ENCODE results near the gene SLC26A1. TPM values are rescaled to one million over a fixed set of nuclear protein-coding genes. Genes with fewer than 3 reads are reported as not detected.
"Not testable (repeated sequence)": the region's sequence is repeated elsewhere in the genome, so short reads cannot be mapped to it uniquely, and the experiment has no call there.

SLC26A1 gene
- total RNA-seq, 1 experiment from 2014 or later = not detected

DNA sequence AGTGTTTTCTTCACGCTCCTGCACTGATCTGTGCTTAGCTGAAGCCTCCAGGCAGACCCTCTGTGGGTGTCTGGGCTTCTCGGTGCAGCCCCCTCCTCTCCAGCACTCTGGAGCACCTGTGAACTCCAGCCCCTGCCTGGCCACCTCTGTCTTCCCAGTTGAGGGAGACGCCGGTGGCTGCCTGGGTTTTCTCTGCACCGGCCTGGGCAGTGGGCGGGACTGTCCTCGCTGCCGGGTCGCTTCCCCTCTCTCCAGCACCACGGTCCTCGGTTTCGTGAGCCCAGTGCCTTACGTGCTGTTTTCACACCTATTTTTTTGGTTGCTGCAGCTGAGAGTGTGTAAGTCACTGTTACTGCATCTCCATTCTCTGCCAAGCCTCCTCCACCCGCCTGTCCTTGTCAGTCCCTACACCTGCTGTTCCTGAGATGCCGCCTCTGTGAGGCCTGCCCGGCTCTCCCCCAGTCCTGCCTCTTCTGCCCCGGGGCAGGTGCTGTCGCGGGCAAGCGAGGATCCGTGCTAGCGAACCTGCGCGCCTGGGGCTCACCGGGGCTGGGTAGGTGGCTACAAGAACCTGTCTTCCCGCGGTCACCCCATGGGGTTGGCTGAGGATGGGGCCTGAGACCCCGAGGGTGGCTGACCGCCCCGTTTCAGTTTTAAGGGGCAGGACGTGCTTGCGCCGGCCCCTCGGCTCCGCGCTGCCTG, 15.8 kb upstream of the SLC26A1 start:
- H3K9me3 ChIP-seq = no peaks in the 10 kb centered on the region
- no peaks in the 10 kb centered on the region for H3K27me3 ChIP-seq
- peak overlapping the region; percentile 40 for H3K4me3 ChIP-seq
- H3K36me3 ChIP-seq = no peaks in the 10 kb centered on the region; the same call in 1 of the 2 replicates
- no peak for DNase-seq

DNA sequence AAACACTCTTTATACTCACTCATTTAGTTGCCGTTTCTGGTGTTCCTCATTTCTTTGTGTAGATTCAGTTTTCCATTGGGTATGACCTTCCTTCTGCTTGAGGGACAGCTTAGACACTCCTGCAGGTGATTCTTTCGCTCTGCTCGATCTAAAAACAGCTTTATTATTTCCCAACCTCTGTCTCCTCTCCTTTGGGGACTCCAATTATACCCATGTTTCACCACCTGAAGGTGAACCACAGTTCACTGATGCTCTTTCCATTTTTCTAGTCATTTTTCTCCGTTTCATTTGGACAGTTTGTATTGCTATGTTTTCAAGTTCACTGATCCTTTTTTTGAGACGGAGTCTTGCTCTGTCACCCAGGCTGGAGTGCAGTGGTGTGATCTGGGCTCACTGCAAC, 13.7 kb upstream of the SLC26A1 start:
- H3K27me3 ChIP-seq = no peaks in the 10 kb centered on the region
- H3K9me3 ChIP-seq = no peaks in the 10 kb centered on the region
- DNase-seq = no peak
- H3K4me3 ChIP-seq = no peak overlapping the region
- no peaks in the 10 kb centered on the region for H3K36me3 ChIP-seq

- DNase-seq = no peak
- Histone ChIP-seq H3K9me3 (no peaks in the 10 kb centered on the region), H3K36me3 (no peaks in the 10 kb centered on the region), H3K27me3 (no peaks in the 10 kb centered on the region), H3K4me3 (no peak overlapping the region)
These were observed 11.6 kb upstream of the SLC26A1 start for GRCh38 chr4:1004557-1005485.

GRCh38 chr4:1004071-1004418, 10.8 kb upstream of the SLC26A1 start:
- no peaks in the 10 kb centered on the region for H3K9me3 ChIP-seq
- no peak overlapping the region for H3K4me3 ChIP-seq
- H3K27me3 ChIP-seq = no peaks in the 10 kb centered on the region
- DNase-seq = no peak
- no peaks in the 10 kb centered on the region for H3K36me3 ChIP-seq

DNA sequence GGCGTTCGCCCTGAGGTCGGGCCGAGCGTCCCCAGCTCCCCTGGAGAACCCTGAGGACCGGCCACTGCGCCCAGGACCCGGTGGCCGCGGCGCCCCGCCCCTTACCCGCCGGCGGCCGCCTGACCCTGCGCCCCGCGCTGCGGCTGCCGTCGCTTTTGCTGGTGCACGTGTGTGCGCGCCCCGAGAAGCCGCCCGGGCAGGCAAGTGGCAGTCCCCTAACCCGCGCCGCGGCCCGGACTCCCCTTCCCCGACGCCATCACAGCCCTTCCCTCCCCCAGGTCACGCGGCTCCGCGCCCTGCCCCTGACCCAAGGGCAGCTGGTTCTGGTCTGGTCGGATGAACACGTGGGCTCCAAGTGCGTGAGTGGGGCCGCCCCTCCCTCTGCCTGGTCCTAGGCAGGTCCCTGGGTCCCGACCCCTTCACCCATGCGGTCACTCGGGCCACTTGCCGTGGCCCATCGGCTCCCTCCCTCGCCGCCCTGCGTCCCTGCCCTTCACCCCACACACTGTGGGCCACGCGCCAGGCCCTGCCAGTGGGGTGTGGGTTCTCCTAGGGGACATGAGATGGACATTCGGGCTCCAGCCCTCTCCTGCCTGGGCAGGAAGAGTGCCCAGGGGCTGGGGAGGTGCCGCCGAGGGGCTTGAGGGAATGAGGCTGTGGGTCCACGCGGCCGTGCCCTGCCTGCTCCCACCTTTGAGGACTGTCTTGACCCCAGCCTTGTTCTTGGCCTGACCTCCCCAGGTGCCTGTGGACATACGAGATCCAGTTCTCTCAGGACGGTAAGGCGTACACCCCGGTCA, 10.3 kb upstream of the SLC26A1 start:
- no peaks in the 10 kb centered on the region for H3K27me3 ChIP-seq
- no peaks in the 10 kb centered on the region for H3K9me3 ChIP-seq
- DNase-seq = no peak
- H3K4me3 ChIP-seq = no peak overlapping the region
- H3K36me3 ChIP-seq = no peaks in the 10 kb centered on the region

DNA sequence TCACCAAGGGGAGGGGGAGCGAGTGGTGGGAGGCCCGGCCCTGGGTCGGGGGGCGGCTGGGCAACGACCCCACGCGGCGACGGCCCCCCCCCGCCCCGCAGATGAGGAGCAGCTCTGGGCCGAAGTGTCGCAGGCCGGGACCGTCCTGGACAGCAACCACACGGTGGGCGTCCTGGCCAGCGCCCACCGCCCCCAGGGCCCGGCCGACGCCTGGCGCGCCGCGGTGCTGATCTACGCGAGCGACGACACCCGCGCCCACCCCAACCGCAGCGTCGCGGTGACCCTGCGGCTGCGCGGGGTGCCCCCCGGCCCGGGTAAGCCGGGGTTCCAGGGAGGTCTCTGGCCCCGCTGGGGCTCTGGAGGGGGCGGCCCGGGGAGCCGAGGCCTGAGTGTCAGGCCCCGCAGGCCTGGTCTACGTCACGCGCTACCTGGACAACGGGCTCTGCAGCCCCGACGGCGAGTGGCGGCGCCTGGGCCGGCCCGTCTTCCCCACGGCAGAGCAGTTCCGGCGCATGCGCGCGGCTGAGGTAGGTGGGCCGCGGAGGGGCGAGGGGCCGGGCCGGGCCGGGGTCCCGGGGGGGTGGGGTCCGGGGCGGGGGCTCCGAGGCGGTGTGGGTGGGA, 9.5 kb upstream of the SLC26A1 start:
- H3K9me3 ChIP-seq = no peaks in the 10 kb centered on the region
- H3K4me3 ChIP-seq = no peak overlapping the region
- H3K27me3 ChIP-seq = no peaks in the 10 kb centered on the region
- no peaks in the 10 kb centered on the region for H3K36me3 ChIP-seq
- DNase-seq = no peak

- Histone ChIP-seq H3K4me3 (no peak overlapping the region), H3K9me3 (no peaks in the 10 kb centered on the region), H3K27me3 (no peaks in the 10 kb centered on the region), H3K36me3 (no peaks in the 10 kb centered on the region)
- DNase-seq = no peak
These were observed 9.0 kb upstream of the SLC26A1 start for GRCh38 chr4:1002131-1002630.

DNA sequence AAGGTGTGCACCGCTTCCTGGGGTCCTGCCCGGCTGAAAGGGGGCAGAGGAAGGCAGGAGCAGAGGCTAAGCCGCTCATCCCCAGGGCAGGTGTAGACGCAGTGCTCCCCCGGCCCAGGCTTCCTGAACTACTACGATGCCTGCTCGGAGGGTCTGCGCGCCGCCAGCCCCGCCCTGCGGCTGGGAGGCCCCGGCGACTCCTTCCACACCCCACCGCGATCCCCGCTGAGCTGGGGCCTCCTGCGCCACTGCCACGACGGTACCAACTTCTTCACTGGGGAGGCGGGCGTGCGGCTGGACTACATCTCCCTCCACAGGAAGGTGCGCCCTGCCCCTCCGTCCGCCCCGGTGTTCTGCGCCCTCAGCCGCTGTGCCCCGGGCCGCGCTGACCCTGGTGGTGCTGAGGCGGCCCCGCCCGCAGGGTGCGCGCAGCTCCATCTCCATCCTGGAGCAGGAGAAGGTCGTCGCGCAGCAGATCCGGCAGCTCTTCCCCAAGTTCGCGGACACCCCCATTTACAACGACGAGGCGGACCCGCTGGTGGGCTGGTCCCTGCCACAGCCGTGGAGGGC, 8.4 kb upstream of the SLC26A1 start:
- Histone ChIP-seq H3K4me3 (no peak overlapping the region), H3K36me3 (no peaks in the 10 kb centered on the region), H3K27me3 (no peaks in the 10 kb centered on the region), H3K9me3 (no peaks in the 10 kb centered on the region)
- DNase-seq = no peak

DNA sequence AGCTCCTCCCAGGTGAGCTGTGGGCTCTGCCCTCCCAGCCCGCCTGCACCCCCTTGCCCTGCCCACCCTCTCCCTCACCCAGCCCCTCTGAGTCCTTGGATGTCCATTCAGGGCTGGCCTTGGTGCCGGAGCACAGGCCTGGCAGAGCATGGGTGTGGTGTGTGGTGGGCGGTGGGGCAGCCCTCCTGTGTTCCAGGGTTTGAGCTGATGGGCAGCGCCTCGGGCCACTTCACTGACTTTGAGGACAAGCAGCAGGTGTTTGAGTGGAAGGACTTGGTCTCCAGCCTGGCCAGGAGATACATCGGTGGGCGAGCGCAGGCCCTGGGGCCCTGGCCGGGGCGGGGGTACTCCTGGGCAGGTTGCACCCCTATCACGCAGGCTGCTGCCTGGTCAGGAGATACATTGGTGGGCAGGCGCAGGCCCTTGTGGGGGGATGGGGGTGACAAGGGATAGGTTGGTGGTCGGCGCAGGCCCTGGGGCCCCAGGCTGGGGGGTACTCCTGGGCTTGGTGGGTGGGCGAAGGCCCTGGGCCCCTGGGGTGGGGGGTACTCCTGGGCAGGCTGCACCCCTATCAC, 7.6 kb upstream of the SLC26A1 start:
- no peak for DNase-seq
- Histone ChIP-seq H3K27me3 (no peaks in the 10 kb centered on the region), H3K36me3 (no peaks in the 10 kb centered on the region), H3K9me3 (no peaks in the 10 kb centered on the region), H3K4me3 (no peak overlapping the region)

GRCh38 chr4:999882-1000425, 6.8 kb upstream of the SLC26A1 start:
- H3K9me3 ChIP-seq = no peaks in the 10 kb centered on the region
- no peaks in the 10 kb centered on the region for H3K27me3 ChIP-seq
- no peak overlapping the region for H3K4me3 ChIP-seq
- DNase-seq = no peak
- H3K36me3 ChIP-seq = no peaks in the 10 kb centered on the region

DNA sequence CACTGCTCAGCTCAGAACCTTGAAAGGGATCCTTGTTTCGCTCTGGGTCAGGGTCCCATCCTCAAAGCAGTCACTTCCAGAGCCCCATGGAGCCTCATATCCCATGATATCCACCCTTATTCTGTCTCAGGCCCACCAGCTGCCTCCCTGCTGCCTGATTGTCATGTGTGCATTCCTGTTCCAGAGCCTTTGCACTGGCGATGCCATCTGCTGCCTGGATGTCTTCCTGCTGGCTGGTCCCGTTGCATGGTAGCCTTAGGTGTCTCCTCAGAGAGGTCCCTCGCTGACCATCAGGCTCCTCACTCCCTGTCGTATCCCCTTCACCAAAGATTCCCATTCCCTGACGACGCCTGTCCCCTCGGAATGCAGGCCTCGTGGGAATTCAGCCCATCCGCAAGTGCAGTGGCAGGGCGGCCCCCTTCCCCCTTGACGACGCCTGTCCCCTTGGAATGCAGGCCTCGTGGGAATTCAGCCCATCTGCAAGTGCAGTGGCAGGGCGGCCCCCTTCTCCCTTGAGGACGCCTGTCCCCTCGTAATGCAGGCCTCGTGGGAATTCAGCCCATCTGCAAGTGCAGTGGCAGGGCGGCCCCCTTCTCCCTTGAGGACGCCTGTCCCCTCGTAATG, 6.1 kb upstream of the SLC26A1 start:
- H3K27me3 ChIP-seq, DNase-seq: not testable (repeated sequence)

DNA sequence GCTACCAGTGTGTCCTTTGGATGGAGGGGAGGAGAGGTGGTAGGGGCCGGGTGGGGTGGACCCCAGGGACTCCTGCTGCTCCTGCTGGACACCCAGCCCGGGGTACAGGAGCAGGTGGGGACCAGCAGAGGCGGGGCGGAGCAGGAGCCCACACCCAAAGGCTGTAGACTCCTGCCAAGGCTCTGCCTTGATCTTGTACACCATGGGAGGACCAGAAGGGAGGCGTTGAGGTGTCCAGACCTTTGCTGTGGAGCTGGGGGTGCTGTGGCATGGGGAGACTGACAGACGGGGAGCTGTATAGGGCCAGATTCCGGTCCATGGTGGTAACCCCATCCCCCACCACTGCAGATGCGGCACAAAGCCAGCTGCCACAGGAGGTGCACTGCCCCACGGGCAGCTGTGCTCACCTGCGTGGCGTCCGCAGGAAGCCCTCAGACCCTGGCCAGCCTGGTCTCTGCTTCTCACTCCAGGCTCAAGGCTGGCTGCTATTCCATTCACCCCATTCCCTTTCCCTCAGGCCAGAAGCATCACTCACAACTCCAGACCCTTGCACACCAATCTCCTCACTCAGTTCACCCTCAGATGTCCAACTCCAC, 5.0 kb upstream of the SLC26A1 start:
- H3K27me3 ChIP-seq = no peaks in the 10 kb centered on the region
- no peaks in the 10 kb centered on the region for H3K9me3 ChIP-seq
- H3K36me3 ChIP-seq = no peaks in the 10 kb centered on the region
- DNase-seq = no peak
- no peak overlapping the region for H3K4me3 ChIP-seq

More for the DNA sequence above, 6.1 kb upstream of the SLC26A1 start:
- H3K9me3 ChIP-seq, H3K4me3 ChIP-seq, H3K36me3 ChIP-seq: not testable (repeated sequence)

DNA sequence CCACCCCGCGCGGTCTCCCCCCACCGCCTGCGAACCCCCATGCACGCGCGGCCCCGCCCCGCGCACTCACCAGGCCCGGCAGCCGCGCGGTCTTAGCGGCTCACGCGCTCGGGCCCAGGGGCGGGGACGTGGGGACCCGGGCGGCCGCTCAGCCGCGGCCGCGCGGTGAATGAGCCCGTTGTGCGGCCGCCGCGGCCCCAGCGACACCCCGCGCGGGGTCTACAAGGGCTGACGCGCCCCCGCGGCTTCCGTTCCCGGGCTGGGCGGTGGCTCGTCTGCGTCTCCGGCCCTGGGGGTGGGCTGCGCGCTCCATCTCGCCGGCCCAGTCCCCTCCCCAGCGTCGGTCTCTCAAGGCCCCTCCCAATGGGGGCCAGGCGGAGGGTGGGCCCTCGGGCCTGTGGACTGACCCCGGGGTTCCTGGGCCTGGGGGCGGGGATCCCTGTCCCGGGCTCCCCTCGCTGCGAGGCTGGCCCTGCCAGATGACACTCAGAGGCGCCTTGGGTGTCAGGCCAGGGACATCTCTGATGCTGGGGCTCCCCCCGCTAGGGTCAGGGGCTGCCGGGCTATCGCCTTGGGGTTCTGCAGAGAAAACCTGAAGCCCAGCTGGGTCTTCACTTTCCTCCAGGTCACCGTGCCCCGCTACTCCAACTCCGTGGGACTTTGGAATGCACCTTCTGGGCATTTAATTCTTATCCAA, 4.3 kb upstream of the SLC26A1 start:
- no peak overlapping the region for H3K4me3 ChIP-seq
- no peaks in the 10 kb centered on the region for H3K9me3 ChIP-seq
- no peak for DNase-seq
- no peaks in the 10 kb centered on the region for H3K36me3 ChIP-seq
- no peaks in the 10 kb centered on the region for H3K27me3 ChIP-seq

GRCh38 chr4:996997-997374, 3.8 kb upstream of the SLC26A1 start:
- Histone ChIP-seq H3K9me3 (no peaks in the 10 kb centered on the region), H3K36me3 (no peaks in the 10 kb centered on the region), H3K4me3 (no peak overlapping the region), H3K27me3 (no peaks in the 10 kb centered on the region)
- no peak for DNase-seq
